Fibroblast of skin of left biceps (primary cell): ENCODE results near the gene HK1.
A peak's percentile ranks its signal among the peaks of the same experiment; 100 is the strongest.
"Not testable (repeated sequence)": the region's sequence is repeated elsewhere in the genome, so short reads cannot be mapped to it uniquely, and the experiment has no call there.

Experiments used
- DNase-seq, 2 experiments: peaks; one replicate each; pipeline ENCODE4 v3.0.0-alpha.2; 2013; ENCODE audit warnings: low read depth in 2 of 2

Gene HK1

DNA sequence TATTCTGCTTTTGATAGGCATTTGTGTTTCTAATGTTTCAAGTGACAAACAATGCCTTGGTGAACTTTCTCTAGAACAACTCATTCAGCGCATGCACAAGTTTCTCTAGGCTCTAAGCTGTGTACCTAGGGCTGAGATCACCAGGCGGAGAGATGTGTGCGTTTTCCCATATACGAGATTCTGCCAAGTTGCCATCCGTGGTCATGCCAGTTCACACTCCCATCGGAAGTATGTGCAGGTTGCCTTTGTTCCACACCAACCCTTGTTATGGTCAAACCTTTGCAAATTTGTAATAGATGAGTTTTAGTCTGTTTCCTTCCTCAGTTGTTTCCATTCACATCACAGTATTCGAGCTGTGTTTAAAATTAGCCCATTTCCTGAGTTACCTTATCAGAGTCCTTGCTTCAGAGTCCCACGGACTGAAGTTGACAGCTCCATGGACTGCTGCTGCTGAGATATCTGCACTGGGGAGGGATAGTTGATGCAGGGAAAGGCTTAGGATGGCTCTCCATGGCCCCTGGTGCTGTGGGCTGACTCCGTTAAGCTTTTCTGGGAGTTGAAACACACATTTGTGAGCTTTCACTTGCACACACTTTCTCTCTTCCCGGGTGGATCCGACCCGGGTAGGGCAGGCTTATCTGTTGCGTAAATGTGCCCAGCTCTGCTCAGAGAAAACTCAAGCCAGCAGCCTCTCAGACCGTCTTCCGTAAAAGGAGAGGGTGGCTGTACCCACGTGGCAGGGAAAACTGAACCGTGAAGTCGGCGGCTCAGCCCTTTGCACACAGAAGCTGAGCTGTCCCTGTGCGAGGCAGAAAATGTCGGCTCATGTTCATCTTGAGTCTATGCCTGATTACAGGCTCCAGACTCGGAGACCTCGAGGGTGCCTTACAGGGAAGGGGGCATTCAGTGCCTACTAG is 49.4 kb downstream of the HK1 start:
- no peak for DNase-seq

DNA sequence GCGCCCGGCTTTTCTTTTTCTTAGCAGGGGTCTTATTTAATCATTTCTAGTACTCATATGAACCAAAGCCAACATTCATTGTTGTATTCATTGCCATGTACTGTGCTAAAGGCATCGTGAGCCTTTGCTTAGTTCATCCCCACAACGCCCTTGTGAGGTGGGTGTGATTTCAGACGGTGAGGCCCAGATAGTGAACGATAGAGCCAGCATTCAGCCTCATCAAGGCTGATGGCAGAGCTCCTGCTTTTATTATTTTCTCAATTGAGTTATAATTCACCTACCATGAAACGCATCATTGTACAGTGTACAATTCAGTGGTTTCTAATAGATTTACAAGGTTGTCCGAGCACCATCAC is 50.1 kb downstream of the HK1 start:
- no peak for DNase-seq

DNA sequence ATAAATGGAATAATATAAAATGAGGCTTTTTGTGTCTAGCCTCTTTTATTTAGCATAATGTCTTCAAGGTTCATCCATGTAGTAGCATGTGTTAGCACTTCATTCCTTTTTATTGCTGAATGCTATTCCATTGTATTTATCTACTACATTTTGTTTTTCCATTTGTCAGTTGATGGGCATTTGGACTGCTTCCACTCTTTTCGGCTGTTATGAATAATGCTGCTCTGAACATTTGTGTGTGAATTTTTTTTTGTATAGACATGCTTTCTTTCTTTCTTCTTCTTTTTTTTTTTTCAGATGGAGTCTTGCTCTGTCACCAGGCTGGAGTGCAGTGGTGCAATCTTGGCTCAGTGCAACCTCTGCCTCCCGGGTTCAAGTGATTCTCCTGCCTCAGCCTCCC is 50.6 kb downstream of the HK1 start:
- DNase-seq: not testable (repeated sequence)

GRCh38 chr10:69329721-69330178 is 51.5 kb downstream of the HK1 start:
- DNase-seq: no peak

GRCh38 chr10:69331161-69331560 is 52.9 kb downstream of the HK1 start:
- no peak for DNase-seq

DNA sequence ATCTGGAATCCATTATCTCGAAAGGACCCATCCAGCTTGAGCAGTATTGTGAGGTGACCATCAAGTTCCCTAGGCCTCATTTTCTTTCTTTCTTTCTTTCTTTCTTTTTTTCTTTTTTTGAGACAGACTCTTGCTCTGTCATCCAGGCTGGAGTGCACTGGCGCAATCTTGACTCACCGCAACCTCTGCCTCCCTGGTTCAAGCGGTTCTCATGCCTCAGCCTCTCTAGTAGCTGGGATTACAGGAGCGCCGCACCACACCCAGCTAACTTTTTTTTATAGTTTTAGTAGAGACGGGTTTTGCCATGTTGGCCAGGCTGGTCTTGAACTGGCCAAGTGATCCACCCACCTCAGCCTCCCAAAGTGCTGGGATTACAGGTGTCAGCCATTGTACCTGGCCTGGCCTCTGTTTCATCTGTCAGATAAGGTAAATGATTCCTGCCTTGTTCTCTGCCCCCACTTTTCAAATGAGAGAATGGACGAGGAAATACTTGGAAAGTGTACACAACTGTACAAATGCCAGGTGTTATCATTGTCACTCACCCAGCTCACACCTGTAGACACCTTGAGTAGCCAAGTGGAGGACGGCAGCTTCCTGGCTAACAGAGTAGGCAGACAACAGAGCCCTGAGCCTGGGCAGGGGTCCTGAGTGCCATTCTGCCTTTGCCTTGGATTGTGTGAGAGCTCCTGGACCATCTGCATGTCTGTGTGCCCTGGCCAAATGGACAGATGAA is 54.1 kb downstream of the HK1 start:
- DNase-seq: no peak

GRCh38 chr10:69333205-69333604 is 54.9 kb downstream of the HK1 start:
- DNase-seq: no peak

- DNase-seq: not testable (repeated sequence)
Observed at GRCh38 chr10:69333865-69334301, 55.6 kb downstream of the HK1 start.

- DNase-seq: no peak
Observed at GRCh38 chr10:69334302-69335062, 56.2 kb downstream of the HK1 start.

DNA sequence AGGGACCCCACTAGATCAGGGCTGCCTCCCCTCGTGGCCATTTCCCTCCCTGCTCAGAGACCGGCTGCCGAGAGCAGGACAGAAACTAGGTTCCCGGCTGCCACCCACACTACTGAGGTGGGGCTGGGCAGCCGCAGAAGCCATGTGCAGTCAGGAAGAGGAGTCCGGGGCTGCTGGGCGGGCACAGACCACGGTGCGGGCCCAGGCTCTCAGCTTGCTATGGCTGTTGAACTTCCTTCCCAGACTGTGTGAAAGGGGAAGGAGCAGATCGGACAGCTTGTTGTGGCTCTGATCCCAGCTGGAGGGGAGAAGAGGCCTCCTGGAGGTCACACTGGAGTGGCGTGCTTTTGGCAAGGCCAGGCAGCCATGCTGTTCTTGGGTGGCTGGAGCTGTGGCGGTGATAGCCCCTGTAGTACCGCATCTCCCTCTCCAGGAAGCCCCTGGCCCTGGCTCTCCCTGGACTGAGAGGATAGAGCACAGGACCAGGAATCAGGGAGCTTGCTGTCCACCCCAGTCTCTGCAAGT is 56.8 kb downstream of the HK1 start:
- no peak for DNase-seq

DNA sequence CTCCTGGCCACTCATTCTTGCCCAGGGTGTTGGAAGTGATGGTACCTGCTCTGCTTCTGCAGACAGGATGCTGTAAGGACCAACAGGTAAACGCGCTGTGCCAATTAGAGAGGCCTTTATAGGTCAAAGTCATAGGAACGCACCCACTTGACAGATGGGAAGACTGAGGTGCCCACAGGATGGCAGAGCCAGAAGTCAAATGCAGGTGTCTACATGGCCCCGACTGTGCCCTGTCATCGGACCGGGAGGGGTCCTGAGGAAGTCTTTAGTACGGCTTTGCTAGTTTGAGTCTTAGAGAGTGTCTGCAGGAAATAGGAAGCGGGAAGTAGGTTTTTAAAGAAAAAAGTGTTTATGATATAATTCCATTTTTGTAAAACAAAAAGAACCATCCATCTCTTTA is 57.3 kb downstream of the HK1 start:
- no peak for DNase-seq

DNA sequence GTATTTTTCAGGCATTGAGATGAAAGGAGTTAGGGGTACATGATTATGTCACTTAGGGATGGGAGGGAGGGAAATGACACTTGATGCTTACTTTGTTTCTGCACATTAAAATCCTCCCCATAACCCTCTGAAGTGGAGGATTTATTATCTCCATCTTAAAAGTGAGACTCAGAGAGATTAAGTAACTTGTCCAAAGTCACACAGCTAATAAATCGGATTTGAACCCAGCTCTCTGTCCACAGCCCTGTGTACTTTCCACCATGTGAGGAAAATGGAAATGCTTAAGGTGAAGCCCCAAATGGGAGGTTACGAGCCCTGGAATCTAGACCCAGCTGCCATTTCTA is 58.6 kb downstream of the HK1 start:
- DNase-seq: no peak

DNA sequence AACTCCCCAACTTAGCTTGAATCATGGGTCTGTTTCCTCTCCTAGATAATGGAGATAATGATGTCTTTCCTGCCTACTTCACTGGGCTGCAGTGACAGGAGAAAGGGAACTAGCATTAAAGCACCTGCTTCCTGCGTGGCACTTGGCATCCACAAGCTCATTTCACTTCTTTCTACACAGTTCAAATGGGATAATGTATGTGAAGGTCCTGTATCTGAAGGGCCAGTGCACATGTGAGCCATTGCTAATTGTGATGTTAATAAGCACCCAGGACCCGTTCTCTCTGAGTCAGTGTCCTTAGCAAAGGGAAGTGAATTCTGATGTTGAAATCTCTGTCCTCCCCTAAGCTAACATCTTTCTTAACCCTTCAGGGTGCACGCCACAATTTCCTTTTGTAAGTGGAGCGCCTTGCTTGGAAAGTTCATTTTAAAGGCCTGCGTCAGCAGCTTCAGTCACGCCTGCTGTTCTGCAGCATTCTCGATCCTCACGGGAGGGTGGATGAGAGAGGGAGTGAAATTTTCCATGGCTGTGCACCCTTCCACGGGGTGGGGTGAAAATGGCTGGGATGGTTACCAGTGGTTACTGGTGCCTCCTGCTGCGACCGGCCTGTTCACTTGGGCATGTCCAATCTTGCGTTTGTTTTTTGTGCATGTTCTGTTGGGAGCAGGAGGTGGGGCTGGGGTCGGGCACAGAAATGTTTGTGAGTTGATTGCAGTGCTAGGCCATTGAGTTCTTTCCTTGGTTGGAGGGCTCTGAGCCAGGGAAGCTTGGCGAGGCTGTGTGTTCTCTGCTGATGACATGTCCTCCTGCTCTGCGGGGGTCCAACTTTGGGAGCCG is 59.2 kb downstream of the HK1 start:
- peak; percentile 39 to 44 for DNase-seq

GRCh38 chr10:69338133-69338456 is 59.8 kb downstream of the HK1 start:
- DNase-seq: no peak

- DNase-seq: no peak
Observed at GRCh38 chr10:69338547-69339450, 60.5 kb downstream of the HK1 start.

- DNase-seq: no peak
Observed at GRCh38 chr10:69340695-69341094, 62.4 kb downstream of the HK1 start.

DNA sequence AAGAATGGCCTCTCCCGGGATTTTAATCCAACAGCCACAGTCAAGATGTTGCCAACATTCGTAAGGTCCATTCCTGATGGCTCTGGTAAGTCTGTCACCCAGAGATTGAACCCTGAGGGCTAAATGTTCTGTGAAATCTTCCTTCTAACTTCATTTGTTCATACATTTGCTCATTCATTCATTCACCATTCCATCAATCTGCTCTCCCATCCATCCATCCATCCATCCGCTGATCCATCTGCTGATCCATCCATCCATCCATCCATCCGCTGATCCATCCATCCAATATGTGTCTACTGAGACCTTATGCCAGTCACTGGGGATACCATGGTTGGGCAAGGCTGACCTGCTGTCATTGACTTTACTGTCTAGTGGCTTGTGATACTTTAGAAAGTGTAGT is 65.6 kb downstream of the HK1 start:
- no peak for DNase-seq

- DNase-seq: no peak
Observed at GRCh38 chr10:69344591-69345252, 66.4 kb downstream of the HK1 start.

DNA sequence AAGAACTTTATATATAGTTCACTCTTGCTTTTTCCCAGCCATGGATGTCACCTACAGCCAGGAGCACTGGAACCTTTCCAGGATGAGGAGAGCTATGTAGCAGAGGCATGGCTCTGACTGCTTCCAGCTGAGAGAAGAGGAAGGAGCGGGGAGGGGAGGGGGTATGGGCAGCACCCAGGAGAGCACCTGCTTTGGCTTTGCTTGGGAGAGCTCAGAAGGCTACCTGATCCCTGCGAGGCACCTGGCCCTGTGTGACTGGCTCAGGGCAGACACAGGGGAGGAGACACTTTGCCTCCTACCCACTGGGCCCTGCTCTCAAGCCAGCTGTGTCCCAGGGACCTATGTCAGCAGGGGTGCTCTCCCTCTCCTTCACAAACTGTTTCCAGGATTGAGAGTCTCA is 67.1 kb downstream of the HK1 start:
- no peak for DNase-seq
